HCT116 (cell line): Measurements from ENCODE around the gene FAM185A. TPM values are rescaled to one million over a fixed set of nuclear protein-coding genes. Genes with fewer than 3 reads are reported as not detected.

Experiments used
- ATAC-seq: fragments of 200-7000 bp; cut with Tn5 transposase; 2 replicates; pipeline ENCODE4 v1.9.1; 2020; ENCODE audit warnings: mild to moderate bottlenecking, moderate library complexity
- BruUV-seq: library from RNA; stranded (reverse); fragments of 400-500 nt; replicated peaks from 2 replicates; lab custom pipeline; 2021; lab: Mats Ljungman, UMichigan
- CTCF ChIA-PET: fragments of 300-600 bp; sonication (Branson Sonifier 250); formaldehyde crosslinking; loops from one replicate; lab custom pipeline; 2021; ENCODE audit warnings: antibody characterized with exemption; lab: Charles Lee
- POLR2A ChIA-PET: fragments of 300-600, 350-600 bp; sonication (Branson Sonifier 250); formaldehyde crosslinking; loops from one replicate; lab custom pipeline; 2021; ENCODE audit warnings: antibody characterized with exemption; lab: Charles Lee
- RAD21 ChIA-PET, 2 experiments: fragments of 300-600 bp; sonication (Branson Sonifier 250); formaldehyde crosslinking; loops; one replicate each; lab custom pipeline; 2023; ENCODE audit warnings: low total read pairs in 2 of 2; ENCODE audit not compliant: uncharacterized antibody in 2 of 2, unreplicated experiment in 2 of 2, low non-redundant PET in 1 of 2; lab: Charles Lee
- DNase-seq: peaks from one replicate; pipeline ENCODE4 v3.0.0-alpha.2; 2010; ENCODE audit warnings: low read depth, low spot score
- H2AFZ ChIP-seq: fragments of 200-600 bp; shearing (Covaris generic), sonication (generic); 2 replicates; pipeline ENCODE4 v1.6.1; 2017; ENCODE audit warnings: low read depth, mixed run types, mixed read lengths, antibody characterized with exemption, low read length; ENCODE audit not compliant: poor library complexity, severe bottlenecking
- H3K27ac ChIP-seq: 2 replicates; pipeline ENCODE4 v1.5.1; 2012; ENCODE audit warnings: low read depth, low read length
- H3K27me3 ChIP-seq: fragments of 200-600 bp; sonication (generic); 2 replicates; pipeline ENCODE4 v1.6.1; 2016; ENCODE audit warnings: mixed run types, low read length, mixed read lengths; ENCODE audit not compliant: insufficient read depth
- H3K36me3 ChIP-seq, 2 experiments: fragments of 200-500 bp in 1 of 2; fragments of 200-600 bp in 1 of 2; sonication (Bioruptor generic) in 1 of 2; sonication (generic) in 1 of 2; 2 replicates each; pipeline versions ENCODE4 v1.5.1 to v1.6.1; 2014 to 2016; ENCODE audit warnings: low read length in 2 of 2, inconsistent platforms in 1 of 2, mixed read lengths in 1 of 2, mixed run types in 1 of 2; ENCODE audit not compliant: insufficient read depth in 2 of 2, control insufficient read depth in 1 of 2
- H3K4me1 ChIP-seq, 2 experiments: fragments of 200-600 bp in 1 of 2; sonication (generic) in 1 of 2; 2 replicates each; pipeline versions ENCODE4 v1.5.1 to v1.6.1; 2012 to 2017; ENCODE audit warnings: low read length in 2 of 2, inconsistent platforms in 1 of 2, mild to moderate bottlenecking in 1 of 2, mixed read lengths in 1 of 2, mixed run types in 1 of 2, moderate library complexity in 1 of 2; ENCODE audit not compliant: insufficient read depth in 2 of 2, control insufficient read depth in 1 of 2
- H3K4me2 ChIP-seq: fragments of 200-600 bp; sonication (generic); 2 replicates; pipeline ENCODE4 v1.6.1; 2017; ENCODE audit warnings: mixed run types, low read length, mixed read lengths
- H3K4me3 ChIP-seq, 2 experiments: fragments of 200-600 bp in 1 of 2; sonication (generic) in 1 of 2; replicated peaks in 1 of 2; 2 replicates each; pipeline ENCODE4 v1.5.1; 2011 to 2016; ENCODE audit warnings: low read length in 2 of 2, control low read depth in 1 of 2, low read depth in 1 of 2, mild to moderate bottlenecking in 1 of 2, mixed read lengths in 1 of 2, mixed run types in 1 of 2
- H3K79me2 ChIP-seq: fragments of 200-600 bp; sonication (generic); 2 replicates; pipeline ENCODE4 v1.6.1; 2017; ENCODE audit warnings: mild to moderate bottlenecking, mixed run types, low read length, moderate library complexity, mixed read lengths; ENCODE audit not compliant: insufficient read depth
- H3K9ac ChIP-seq: fragments of 200-600 bp; sonication (generic); 2 replicates; pipeline ENCODE4 v1.6.1; 2016; ENCODE audit warnings: low read length, mixed read lengths
- H3K9me2 ChIP-seq: fragments of 200-600 bp; sonication (generic), shearing (Covaris generic); 2 replicates; pipeline ENCODE4 v1.6.1; 2017; ENCODE audit warnings: mixed run types, mild to moderate bottlenecking, moderate library complexity; ENCODE audit not compliant: insufficient read depth
- H3K9me3 ChIP-seq, 2 experiments: fragments of 200-500 bp in 1 of 2; fragments of 200-600 bp in 1 of 2; sonication (Bioruptor generic) in 1 of 2; sonication (generic) in 1 of 2; 2 replicates each; pipeline ENCODE4 v1.6.1; 2014 to 2017; ENCODE audit warnings: low read length in 2 of 2, mixed read lengths in 2 of 2, inconsistent platforms in 1 of 2, low read depth in 1 of 2, mild to moderate bottlenecking in 1 of 2, mixed run types in 1 of 2, moderate library complexity in 1 of 2; ENCODE audit not compliant: control insufficient read depth in 1 of 2, insufficient read depth in 1 of 2
- H4K20me1 ChIP-seq: fragments of 200-600 bp; sonication (generic), shearing (Covaris generic); 2 replicates; pipeline ENCODE4 v1.6.1; 2017; ENCODE audit warnings: mixed run types, mild to moderate bottlenecking, moderate library complexity; ENCODE audit not compliant: insufficient read depth
- ATF3 ChIP-seq: IDR thresholded peaks from 2 replicates; pipeline ENCODE4 v1.6.1; 2012
- CEBPB ChIP-seq: IDR thresholded peaks from 2 replicates; pipeline ENCODE4 v1.6.1; 2012; ENCODE audit warnings: low read depth
- CTCF ChIP-seq, 3 experiments: fragments of 200-600 bp in 1 of 3; sonication (generic) in 1 of 3; IDR thresholded peaks in 2 of 3; conservative IDR thresholded peaks in 1 of 3; 2 replicates each; pipeline ENCODE4 v1.5.1; 2012 to 2017; ENCODE audit warnings: low read depth in 2 of 3, low read length in 2 of 3, antibody characterized with exemption in 1 of 3, borderline replicate concordance in 1 of 3, control low read depth in 1 of 3, mild to moderate bottlenecking in 1 of 3, mixed read lengths in 1 of 3, mixed run types in 1 of 3, moderate library complexity in 1 of 3; ENCODE audit not compliant: insufficient read depth in 1 of 3
- EZH2phosphoT487 ChIP-seq: fragments of 200-600 bp; IDR thresholded peaks from 2 replicates; pipeline ENCODE4 v1.6.1; 2018; ENCODE audit warnings: antibody characterized with exemption, borderline replicate concordance
- FOSL1 ChIP-seq: IDR thresholded peaks from 2 replicates; pipeline ENCODE4 v1.6.1; 2012; ENCODE audit warnings: low read depth
- POLR2A ChIP-seq: IDR thresholded peaks from 2 replicates; pipeline ENCODE4 v1.7.0; 2011; ENCODE audit warnings: borderline replicate concordance; ENCODE audit not compliant: insufficient read depth, insufficient read length; ENCODE audit errors: extremely low read depth
- POLR2AphosphoS5 ChIP-seq: IDR thresholded peaks from 2 replicates; pipeline ENCODE4 v1.6.1; 2011; ENCODE audit warnings: mild to moderate bottlenecking, low read depth, low read length, moderate library complexity
- REST ChIP-seq: IDR thresholded peaks from 2 replicates; pipeline ENCODE4 v1.6.1; 2012; ENCODE audit warnings: low read depth
- TCF7L2 ChIP-seq: IDR thresholded peaks from 2 replicates; pipeline ENCODE4 v1.7.0; 2011; ENCODE audit warnings: borderline replicate concordance, inconsistent platforms; ENCODE audit not compliant: insufficient read depth, insufficient read length; ENCODE audit errors: extremely low read depth
- YY1 ChIP-seq: IDR thresholded peaks from 2 replicates; pipeline ENCODE4 v1.6.1; 2011; ENCODE audit warnings: low read length, low read depth, moderate library complexity, mild to moderate bottlenecking; ENCODE audit not compliant: insufficient replicate concordance; ENCODE audit errors: extremely low read depth
- intact Hi-C: fragments of 100-400 bp; cut with micrococcal nuclease; formaldehyde crosslinking; loops from 2 replicates; pipeline ENCODE4 v1.10.0; 2022
- total RNA-seq: library from RNA; stranded (reverse); gene quantifications from one replicate; pipeline ENCODE4 v1.2.1, GENCODE V29; 2021; ENCODE audit not compliant: unreplicated experiment

Gene FAM185A
- total RNA-seq, 1 experiment from 2014 or later = 8.0 TPM

DNA sequence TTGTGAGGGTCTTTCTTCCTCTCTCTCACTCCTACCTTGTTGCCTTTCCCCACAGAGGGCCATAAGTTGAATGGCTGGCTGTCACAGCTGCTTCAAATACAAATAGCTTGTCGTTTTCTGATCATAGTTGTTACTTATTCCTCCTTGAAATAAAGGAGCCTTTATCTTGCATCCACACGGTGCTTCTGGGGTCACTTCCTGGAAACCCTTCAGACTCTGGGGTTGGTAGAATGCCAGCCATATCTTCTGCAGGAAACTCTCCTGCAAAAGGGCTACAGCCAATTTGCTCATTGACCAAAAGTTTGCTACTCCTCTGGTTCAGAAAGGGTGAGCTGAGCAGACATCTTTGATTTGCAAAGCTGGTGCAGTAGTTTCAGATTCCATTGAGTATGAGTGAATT is 70.4 kb downstream of the FAM185A start:
- ATAC-seq = no peak
- ChIA-PET POLR2A (no interaction called here), RAD21 (no interaction called here), CTCF (no interaction called here)
- H3K4me1 ChIP-seq = no peaks in the 10 kb centered on the region
- no TSS peak for BruUV-seq
- no peak overlapping the region for H3K4me2 ChIP-seq
- no peak for DNase-seq
- H3K4me3 ChIP-seq = no peak overlapping the region
- H3K9me2 ChIP-seq = no peaks in the 10 kb centered on the region
- intact Hi-C loops = no loop called here
- no peak for TF ChIP-seq POLR2AphosphoS5
- no peak for TF ChIP-seq REST
- no peak for TF ChIP-seq POLR2A
- no peak for TF ChIP-seq TCF7L2
- TF ChIP-seq EZH2phosphoT487 = no peak
- TF ChIP-seq FOSL1 = no peak
- TF ChIP-seq CEBPB = no peak
- TF ChIP-seq ATF3 = no peak
- no peak for TF ChIP-seq CTCF (IDR thresholded peaks at IDR 0.05 in 2 of 3, conservative IDR thresholded peaks at IDR 0.05 in 1 of 3; ENCODE audit: borderline replicate concordance in 1 of 3, insufficient read depth in 1 of 3, low read depth in 2 of 3, low read length in 2 of 3)
- TF ChIP-seq YY1 = no peak
- H3K9me3 ChIP-seq = no peaks in the 10 kb centered on the region
- no peaks in the 10 kb centered on the region for H4K20me1 ChIP-seq
- H3K27me3 ChIP-seq = no peaks in the 10 kb centered on the region
- H3K79me2 ChIP-seq = no peaks in the 10 kb centered on the region
- no peaks in the 10 kb centered on the region for H3K36me3 ChIP-seq
- H3K27ac ChIP-seq = no peak overlapping the region
- no peak overlapping the region for H3K9ac ChIP-seq
- no peak overlapping the region for H2AFZ ChIP-seq
